Measurements from ENCODE around the gene COL13A1. TPM values are rescaled to one million over a fixed set of nuclear protein-coding genes. Genes with fewer than 3 reads are reported as not detected.
A peak's percentile ranks its signal among the peaks of the same experiment; 100 is the strongest.

Gene COL13A1
- total and polyA plus RNA-seq, 2 experiments from 2014 or later = 5.2 to 8.6 TPM

DNA sequence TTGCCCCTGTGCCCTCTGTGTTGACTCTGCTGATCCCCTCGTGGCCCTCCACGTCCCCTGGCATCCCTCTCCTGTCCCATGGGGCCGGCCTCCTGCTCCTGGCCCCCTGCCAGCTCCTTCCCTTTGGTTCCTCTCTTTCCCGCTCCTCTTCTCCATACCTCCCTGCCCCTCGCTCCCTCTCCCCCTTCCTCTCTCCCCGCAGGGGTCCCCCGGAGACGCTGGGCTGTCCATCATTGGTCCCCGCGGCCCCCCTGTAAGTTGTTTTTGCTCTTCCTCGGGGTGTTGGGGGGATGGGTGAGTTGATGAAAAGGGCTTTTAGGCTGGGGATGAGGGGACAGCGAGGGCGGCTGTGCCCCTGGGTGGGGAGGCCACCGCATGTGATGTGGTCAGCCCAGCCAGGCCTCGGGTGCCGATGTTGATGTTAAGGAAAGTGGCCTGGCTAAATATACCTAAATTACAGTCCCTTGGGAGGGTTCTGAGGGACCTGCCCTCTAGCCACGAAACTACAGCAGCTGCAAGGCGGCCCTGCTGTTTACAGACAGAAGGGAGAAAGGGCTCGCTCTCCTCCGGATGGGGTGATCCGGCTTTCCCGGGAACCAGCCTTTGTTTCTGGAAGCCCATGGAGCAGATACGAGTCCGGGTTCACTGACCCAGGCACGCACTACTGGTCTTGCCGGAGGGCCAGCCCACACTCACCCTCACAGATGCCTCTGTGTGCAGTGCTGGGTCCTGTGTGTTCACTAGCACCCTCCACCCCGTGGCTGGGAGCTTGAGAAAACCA is 78.8 kb downstream of the COL13A1 start:
- Mint-ChIP-seq H3K27ac (no peak overlapping the region), H3K9me3 (no peaks in the 10 kb centered on the region), H3K4me3 (no peak overlapping the region), H3K4me1 (peaks cover 59% of the 10 kb centered on the region), H3K36me3 (ENCODE audit: low read depth) (no peaks in the 10 kb centered on the region; the same call in 2 of the 3 replicates), H3K27me3 (ENCODE audit: insufficient read depth, low read depth, poor library complexity) (peaks cover 16% of the 10 kb centered on the region)
- no peak for TF ChIP-seq NANOG (IDR thresholded peaks at IDR 0.05; ENCODE audit: borderline replicate concordance)
- TF ChIP-seq, protein P1, sequence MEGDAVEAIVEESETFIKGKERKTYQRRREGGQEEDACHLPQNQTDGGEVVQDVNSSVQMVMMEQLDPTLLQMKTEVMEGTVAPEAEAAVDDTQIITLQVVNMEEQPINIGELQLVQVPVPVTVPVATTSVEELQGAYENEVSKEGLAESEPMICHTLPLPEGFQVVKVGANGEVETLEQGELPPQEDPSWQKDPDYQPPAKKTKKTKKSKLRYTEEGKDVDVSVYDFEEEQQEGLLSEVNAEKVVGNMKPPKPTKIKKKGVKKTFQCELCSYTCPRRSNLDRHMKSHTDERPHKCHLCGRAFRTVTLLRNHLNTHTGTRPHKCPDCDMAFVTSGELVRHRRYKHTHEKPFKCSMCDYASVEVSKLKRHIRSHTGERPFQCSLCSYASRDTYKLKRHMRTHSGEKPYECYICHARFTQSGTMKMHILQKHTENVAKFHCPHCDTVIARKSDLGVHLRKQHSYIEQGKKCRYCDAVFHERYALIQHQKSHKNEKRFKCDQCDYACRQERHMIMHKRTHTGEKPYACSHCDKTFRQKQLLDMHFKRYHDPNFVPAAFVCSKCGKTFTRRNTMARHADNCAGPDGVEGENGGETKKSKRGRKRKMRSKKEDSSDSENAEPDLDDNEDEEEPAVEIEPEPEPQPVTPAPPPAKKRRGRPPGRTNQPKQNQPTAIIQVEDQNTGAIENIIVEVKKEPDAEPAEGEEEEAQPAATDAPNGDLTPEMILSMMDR (conservative IDR thresholded peaks at IDR 0.05; ENCODE audit: low read depth in 2 of 2) = no peak
- TF ChIP-seq ZNF331 (CRISPR knock-in tag; IDR thresholded peaks at IDR 0.05; ENCODE audit: low read depth) = no peak
- no peak for TF ChIP-seq EZH2 (IDR thresholded peaks at IDR 0.05; ENCODE audit: low read depth, unreplicated experiment)
- TF ChIP-seq, protein P2, sequence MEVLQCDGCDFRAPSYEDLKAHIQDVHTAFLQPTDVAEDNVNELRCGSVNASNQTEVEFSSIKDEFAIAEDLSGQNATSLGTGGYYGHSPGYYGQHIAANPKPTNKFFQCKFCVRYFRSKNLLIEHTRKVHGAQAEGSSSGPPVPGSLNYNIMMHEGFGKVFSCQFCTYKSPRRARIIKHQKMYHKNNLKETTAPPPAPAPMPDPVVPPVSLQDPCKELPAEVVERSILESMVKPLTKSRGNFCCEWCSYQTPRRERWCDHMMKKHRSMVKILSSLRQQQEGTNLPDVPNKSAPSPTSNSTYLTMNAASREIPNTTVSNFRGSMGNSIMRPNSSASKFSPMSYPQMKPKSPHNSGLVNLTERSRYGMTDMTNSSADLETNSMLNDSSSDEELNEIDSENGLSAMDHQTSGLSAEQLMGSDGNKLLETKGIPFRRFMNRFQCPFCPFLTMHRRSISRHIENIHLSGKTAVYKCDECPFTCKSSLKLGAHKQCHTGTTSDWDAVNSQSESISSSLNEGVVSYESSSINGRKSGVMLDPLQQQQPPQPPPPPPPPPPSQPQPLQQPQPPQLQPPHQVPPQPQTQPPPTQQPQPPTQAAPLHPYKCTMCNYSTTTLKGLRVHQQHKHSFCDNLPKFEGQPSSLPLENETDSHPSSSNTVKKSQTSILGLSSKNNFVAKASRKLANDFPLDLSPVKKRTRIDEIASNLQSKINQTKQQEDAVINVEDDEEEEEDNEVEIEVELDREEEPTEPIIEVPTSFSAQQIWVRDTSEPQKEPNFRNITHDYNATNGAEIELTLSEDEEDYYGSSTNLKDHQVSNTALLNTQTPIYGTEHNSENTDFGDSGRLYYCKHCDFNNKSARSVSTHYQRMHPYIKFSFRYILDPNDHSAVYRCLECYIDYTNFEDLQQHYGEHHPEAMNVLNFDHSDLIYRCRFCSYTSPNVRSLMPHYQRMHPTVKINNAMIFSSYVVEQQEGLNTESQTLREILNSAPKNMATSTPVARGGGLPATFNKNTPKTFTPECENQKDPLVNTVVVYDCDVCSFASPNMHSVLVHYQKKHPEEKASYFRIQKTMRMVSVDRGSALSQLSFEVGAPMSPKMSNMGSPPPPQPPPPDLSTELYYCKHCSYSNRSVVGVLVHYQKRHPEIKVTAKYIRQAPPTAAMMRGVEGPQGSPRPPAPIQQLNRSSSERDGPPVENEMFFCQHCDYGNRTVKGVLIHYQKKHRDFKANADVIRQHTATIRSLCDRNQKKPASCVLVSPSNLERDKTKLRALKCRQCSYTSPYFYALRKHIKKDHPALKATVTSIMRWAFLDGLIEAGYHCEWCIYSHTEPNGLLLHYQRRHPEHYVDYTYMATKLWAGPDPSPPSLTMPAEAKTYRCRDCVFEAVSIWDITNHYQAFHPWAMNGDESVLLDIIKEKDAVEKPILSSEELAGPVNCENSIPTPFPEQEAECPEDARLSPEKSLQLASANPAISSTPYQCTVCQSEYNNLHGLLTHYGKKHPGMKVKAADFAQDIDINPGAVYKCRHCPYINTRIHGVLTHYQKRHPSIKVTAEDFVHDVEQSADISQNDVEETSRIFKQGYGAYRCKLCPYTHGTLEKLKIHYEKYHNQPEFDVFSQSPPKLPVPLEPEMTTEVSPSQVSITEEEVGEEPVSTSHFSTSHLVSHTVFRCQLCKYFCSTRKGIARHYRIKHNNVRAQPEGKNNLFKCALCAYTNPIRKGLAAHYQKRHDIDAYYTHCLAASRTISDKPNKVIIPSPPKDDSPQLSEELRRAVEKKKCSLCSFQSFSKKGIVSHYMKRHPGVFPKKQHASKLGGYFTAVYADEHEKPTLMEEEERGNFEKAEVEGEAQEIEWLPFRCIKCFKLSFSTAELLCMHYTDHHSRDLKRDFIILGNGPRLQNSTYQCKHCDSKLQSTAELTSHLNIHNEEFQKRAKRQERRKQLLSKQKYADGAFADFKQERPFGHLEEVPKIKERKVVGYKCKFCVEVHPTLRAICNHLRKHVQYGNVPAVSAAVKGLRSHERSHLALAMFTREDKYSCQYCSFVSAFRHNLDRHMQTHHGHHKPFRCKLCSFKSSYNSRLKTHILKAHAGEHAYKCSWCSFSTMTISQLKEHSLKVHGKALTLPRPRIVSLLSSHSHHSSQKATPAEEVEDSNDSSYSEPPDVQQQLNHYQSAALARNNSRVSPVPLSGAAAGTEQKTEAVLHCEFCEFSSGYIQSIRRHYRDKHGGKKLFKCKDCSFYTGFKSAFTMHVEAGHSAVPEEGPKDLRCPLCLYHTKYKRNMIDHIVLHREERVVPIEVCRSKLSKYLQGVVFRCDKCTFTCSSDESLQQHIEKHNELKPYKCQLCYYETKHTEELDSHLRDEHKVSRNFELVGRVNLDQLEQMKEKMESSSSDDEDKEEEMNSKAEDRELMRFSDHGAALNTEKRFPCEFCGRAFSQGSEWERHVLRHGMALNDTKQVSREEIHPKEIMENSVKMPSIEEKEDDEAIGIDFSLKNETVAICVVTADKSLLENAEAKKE (CRISPR knock-in tag; IDR thresholded peaks at IDR 0.05) = no peak
- TF ChIP-seq STAT1 (IDR thresholded peaks at IDR 0.05; ENCODE audit: unreplicated experiment) = no peak
- TF ChIP-seq JUNB (IDR thresholded peaks at IDR 0.05; ENCODE audit: unreplicated experiment) = no peak
- TF ChIP-seq, protein P3, sequence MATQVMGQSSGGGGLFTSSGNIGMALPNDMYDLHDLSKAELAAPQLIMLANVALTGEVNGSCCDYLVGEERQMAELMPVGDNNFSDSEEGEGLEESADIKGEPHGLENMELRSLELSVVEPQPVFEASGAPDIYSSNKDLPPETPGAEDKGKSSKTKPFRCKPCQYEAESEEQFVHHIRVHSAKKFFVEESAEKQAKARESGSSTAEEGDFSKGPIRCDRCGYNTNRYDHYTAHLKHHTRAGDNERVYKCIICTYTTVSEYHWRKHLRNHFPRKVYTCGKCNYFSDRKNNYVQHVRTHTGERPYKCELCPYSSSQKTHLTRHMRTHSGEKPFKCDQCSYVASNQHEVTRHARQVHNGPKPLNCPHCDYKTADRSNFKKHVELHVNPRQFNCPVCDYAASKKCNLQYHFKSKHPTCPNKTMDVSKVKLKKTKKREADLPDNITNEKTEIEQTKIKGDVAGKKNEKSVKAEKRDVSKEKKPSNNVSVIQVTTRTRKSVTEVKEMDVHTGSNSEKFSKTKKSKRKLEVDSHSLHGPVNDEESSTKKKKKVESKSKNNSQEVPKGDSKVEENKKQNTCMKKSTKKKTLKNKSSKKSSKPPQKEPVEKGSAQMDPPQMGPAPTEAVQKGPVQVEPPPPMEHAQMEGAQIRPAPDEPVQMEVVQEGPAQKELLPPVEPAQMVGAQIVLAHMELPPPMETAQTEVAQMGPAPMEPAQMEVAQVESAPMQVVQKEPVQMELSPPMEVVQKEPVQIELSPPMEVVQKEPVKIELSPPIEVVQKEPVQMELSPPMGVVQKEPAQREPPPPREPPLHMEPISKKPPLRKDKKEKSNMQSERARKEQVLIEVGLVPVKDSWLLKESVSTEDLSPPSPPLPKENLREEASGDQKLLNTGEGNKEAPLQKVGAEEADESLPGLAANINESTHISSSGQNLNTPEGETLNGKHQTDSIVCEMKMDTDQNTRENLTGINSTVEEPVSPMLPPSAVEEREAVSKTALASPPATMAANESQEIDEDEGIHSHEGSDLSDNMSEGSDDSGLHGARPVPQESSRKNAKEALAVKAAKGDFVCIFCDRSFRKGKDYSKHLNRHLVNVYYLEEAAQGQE (IDR thresholded peaks at IDR 0.05; ENCODE audit: unreplicated experiment) = no peak
- TF ChIP-seq ZNF114 (CRISPR knock-in tag; IDR thresholded peaks at IDR 0.05) = no peak
- TF ChIP-seq EZH2phosphoT487 (IDR thresholded peaks at IDR 0.05; ENCODE audit: unreplicated experiment) = no peak
- TF ChIP-seq POLR2AphosphoS5 (IDR thresholded peaks at IDR 0.05; ENCODE audit: low read depth) = no peak
- TF ChIP-seq, protein P4, sequence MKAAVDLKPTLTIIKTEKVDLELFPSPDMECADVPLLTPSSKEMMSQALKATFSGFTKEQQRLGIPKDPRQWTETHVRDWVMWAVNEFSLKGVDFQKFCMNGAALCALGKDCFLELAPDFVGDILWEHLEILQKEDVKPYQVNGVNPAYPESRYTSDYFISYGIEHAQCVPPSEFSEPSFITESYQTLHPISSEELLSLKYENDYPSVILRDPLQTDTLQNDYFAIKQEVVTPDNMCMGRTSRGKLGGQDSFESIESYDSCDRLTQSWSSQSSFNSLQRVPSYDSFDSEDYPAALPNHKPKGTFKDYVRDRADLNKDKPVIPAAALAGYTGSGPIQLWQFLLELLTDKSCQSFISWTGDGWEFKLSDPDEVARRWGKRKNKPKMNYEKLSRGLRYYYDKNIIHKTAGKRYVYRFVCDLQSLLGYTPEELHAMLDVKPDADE (IDR thresholded peaks at IDR 0.05) = no peak
- no peak for TF ChIP-seq CREB1 (CRISPR knock-in tag; IDR thresholded peaks at IDR 0.05; ENCODE audit: low read depth)
- ATAC-seq (peak; percentile 38), DNase-seq (ENCODE audit: low spot score) (peak; percentile 33)
- H3K9me2 ChIP-seq (ENCODE audit: insufficient read depth) = no peaks in the 10 kb centered on the region
- 0 out of 2 replicates have a peak overlapping the region, but pooled peaks have one; percentile 7 for H3K4me3 ChIP-seq
- no peaks in the 10 kb centered on the region for H4K20me1 ChIP-seq (replicated peaks; ENCODE audit: insufficient read depth)
- no peaks in the 10 kb centered on the region for H3K27me3 ChIP-seq (ENCODE audit: insufficient read depth)
- H3K4me2 ChIP-seq = peak overlapping the region; percentile 32; the same call in 1 of the 2 replicates
- H3F3A ChIP-seq (replicated peaks; ENCODE audit: low read depth) = no peaks in the 10 kb centered on the region
- H2AFZ ChIP-seq = peak overlapping the region; percentile 63; the same call in 1 of the 2 replicates
- H3K79me2 ChIP-seq (replicated peaks; ENCODE audit: insufficient read depth) = no peaks in the 10 kb centered on the region
- H3K4me1 ChIP-seq (ENCODE audit: insufficient read depth) = peaks cover 17% of the 10 kb centered on the region
- H3K27ac ChIP-seq (ENCODE audit: low read depth) = no peak overlapping the region
- H3K36me3 ChIP-seq (ENCODE audit: insufficient read depth) = no peaks in the 10 kb centered on the region
